ENCODE data around the gene ZNF407.

GRCh38 chr18:74828200-74828599 is 230.5 kb downstream of the ZNF407 start:
- TF ChIP-seq CTCF (IDR thresholded peaks at IDR 0.05) (no peak), EZH2 (IDR thresholded peaks at IDR 0.05) (no peak)

Data from neural progenitor cell (in vitro differentiated cells).